Adrenal gland (tissue), 12 donors: ENCODE results near the gene MYCBP2. TPM values are rescaled to one million over a fixed set of nuclear protein-coding genes. Genes with fewer than 3 reads are reported as not detected.

ENCODE experiments used
- DNase-seq, 7 donors: peaks; one replicate each; pipeline ENCODE4 v3.0.0-alpha.2; 2019 to 2020
- H3K27ac ChIP-seq, 5 donors: fragments of 200-600 bp; sonication (generic) in 4 of 5; 1 replicate in 3 of 5; 2 replicates in 2 of 5; pipeline versions ENCODE4 v1.5.1 to v1.8.0; 2016 to 2020; ENCODE audit warnings: mild to moderate bottlenecking in 1 of 5
- H3K27me3 ChIP-seq: fragments of 200-600 bp; 2 replicates; pipeline ENCODE4 v1.8.0; 2021
- H3K36me3 ChIP-seq, 2 donors: fragments of 200-600 bp; replicated peaks in 1 of 2; 1 replicate in 1 of 2; 2 replicates in 1 of 2; pipeline versions ENCODE4 v1.5.1 to v1.8.0; 2018 to 2022
- H3K4me1 ChIP-seq, 2 donors: fragments of 200-600 bp; replicated peaks in 1 of 2; 1 replicate in 1 of 2; 2 replicates in 1 of 2; pipeline versions ENCODE4 v1.5.1 to v1.8.0; 2018 to 2021
- H3K4me3 ChIP-seq, 4 donors: fragments of 200-600 bp; sonication (generic) in 3 of 4; one replicate each; pipeline ENCODE4 v1.5.1; 2016 to 2018
- H3K9me3 ChIP-seq, 3 donors: fragments of 200-600 bp; sonication (generic) in 1 of 3; replicated peaks in 1 of 3; 1 replicate in 2 of 3; 2 replicates in 1 of 3; pipeline versions ENCODE4 v1.5.1 to v1.8.0; 2016 to 2021
- POLR2A ChIP-seq, 2 donors: fragments of 450-650 bp; IDR thresholded peaks; one replicate each; pipeline ENCODE4 v1.6.1; 2017; ENCODE audit warnings: antibody characterized with exemption in 2 of 2, mild to moderate bottlenecking in 2 of 2, moderate library complexity in 1 of 2
- WGBS, 4 donors: extraction: QIAGEN DNeasy Blood & Tissue Kit in 2 of 4; methylation state at CpG; one replicate each; pipeline versions ENCODE4 v1.1.5 to v1.1.7; 2013 to 2017; 5-methylcytosine and 5-hydroxymethylcytosine counted together
- intact Hi-C, 2 donors: fragments of 100-400 bp; cut with DNase I; formaldehyde crosslinking; loops; one replicate each; pipeline versions ENCODE4 v1.14.1 to v1.15.0; 2022 to 2023
- polyA plus RNA-seq, 3 donors: library from polyadenylated mRNA; stranded (reverse); fragments of 200-250 nt in 2 of 3; fragments of 350-450 nt in 1 of 3; fragmentation: Illumina TruSeq in 1 of 3; extraction: RNeasy Lipid Tissue Mini Kit (QIAGEN cat#74804) in 1 of 3; gene quantifications; one replicate each; pipeline ENCODE4 v1.2.3, GENCODE V29; 2013 to 2014
- total RNA-seq, 9 donors: library from RNA; depleted of rRNA in 4 of 9; stranded (reverse); fragments of >200 nt in 4 of 9; fragments of 120-200 nt in 1 of 9; fragmentation: NEBNext Ultra II Directional in 1 of 9; extraction: Animal tissue kit (Norgen Biotek cat#: 25700) in 1 of 9; gene quantifications; one replicate each; pipeline versions ENCODE4 v1.1.0 to v1.2.4, GENCODE V29; 2013 to 2023
- TF ChIP-seq, protein P1 (sequence below), 6 experiments: fragments of 450-650 bp in 4 of 6; fragments of 200-600 bp in 2 of 6; sonication (generic) in 1 of 6; IDR thresholded peaks; 1 replicate in 5 of 6; 2 replicates in 1 of 6; pipeline versions ENCODE4 v1.5.1 to v1.8.0; 2016 to 2021; ENCODE audit warnings: antibody characterized with exemption in 6 of 6, mild to moderate bottlenecking in 2 of 6, moderate library complexity in 1 of 6
- donor health status: healthy with polysubstance abuse.
- donor health status: Bipolar disorder and iron deficiency.
- donor health status: DM: yes; HTN: yes; CAD: no.
- donor health status: DM: no; HTN: no; CAD: no.
- donor health status: DM: no; HTN: no; CAD: no.
- donor health status: DM: yes; HTN: yes; CAD: no.

MYCBP2 gene
- total and polyA plus RNA-seq, 12 donors, result 28.7 to 126 (median 68.8) TPM

DNA sequence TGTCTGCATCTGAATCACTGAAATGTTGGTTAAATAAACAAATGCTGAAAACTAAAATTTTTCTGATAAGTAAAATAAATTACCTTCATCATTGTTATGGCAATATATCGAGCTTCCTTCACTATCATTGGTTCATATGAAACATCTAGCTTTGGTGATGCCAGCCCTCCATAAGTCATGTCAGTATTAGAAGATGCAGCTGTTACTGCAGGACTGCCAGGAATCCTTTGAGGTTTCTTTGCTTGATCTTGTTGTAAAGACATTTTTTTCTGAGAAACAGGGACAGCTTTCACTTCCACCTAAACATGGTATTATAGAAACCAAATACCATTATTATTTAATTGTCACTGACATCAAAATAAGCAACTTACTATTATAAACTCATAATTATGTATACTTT lies 176.2 kb downstream of the MYCBP2 start:
- peaks cover 0 to 4% of the 10 kb centered on the region in 2 donors for H3K4me1 ChIP-seq
- H3K9me3 ChIP-seq, result no peaks in the 10 kb centered on the region
- H3K27me3 ChIP-seq, result no peaks in the 10 kb centered on the region
- TF ChIP-seq POLR2A (IDR thresholded peaks at IDR 0.05), result no peak
- TF ChIP-seq, protein P1, sequence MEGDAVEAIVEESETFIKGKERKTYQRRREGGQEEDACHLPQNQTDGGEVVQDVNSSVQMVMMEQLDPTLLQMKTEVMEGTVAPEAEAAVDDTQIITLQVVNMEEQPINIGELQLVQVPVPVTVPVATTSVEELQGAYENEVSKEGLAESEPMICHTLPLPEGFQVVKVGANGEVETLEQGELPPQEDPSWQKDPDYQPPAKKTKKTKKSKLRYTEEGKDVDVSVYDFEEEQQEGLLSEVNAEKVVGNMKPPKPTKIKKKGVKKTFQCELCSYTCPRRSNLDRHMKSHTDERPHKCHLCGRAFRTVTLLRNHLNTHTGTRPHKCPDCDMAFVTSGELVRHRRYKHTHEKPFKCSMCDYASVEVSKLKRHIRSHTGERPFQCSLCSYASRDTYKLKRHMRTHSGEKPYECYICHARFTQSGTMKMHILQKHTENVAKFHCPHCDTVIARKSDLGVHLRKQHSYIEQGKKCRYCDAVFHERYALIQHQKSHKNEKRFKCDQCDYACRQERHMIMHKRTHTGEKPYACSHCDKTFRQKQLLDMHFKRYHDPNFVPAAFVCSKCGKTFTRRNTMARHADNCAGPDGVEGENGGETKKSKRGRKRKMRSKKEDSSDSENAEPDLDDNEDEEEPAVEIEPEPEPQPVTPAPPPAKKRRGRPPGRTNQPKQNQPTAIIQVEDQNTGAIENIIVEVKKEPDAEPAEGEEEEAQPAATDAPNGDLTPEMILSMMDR (IDR thresholded peaks at IDR 0.05), result no peak
- 67 to 81% (median 78%) methylated on average over 1 of the region's 1 CpG for WGBS, 4 donors
- H3K36me3 ChIP-seq, result peaks cover 0 to 13% of the 10 kb centered on the region in 2 donors
- no peak overlapping the region for H3K4me3 ChIP-seq
- intact Hi-C loops, result no loop called here
- no peak for DNase-seq
- H3K27ac ChIP-seq, result no peak overlapping the region

DNA sequence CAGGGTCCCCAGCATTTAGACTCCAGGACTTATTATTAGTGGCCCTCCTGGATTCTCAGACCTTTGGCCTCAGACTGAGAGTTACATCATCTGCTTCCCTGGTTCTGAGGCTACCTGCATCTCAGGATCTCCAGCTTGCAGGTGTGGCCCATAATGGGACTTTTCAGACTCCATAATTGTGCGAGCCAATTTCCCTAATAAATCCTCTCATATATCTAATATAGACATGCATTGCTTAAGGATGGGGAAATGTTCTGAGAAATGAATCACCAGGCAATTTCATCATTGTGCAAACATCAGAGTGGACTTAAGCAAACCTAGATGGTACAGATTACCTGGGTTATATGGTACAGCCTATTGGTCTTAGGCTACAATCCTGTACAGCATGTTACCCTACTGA lies 183.5 kb downstream of the MYCBP2 start:
- WGBS, 4 donors, result 92 to 100% (median 97%) methylated on average over 1 of the region's 1 CpG
- Histone ChIP-seq H3K4me1 (no peaks in the 10 kb centered on the region), H3K4me3 (no peak overlapping the region), H3K27me3 (no peaks in the 10 kb centered on the region), H3K9me3 (no peaks in the 10 kb centered on the region), H3K36me3 (peaks cover 0 to 33% of the 10 kb centered on the region in 2 donors), H3K27ac (no peak overlapping the region)
- intact Hi-C loops, result no loop called here
- TF ChIP-seq, protein P1 (IDR thresholded peaks at IDR 0.05), result no peak
- TF ChIP-seq POLR2A (IDR thresholded peaks at IDR 0.05), result no peak
- no peak for DNase-seq

DNA sequence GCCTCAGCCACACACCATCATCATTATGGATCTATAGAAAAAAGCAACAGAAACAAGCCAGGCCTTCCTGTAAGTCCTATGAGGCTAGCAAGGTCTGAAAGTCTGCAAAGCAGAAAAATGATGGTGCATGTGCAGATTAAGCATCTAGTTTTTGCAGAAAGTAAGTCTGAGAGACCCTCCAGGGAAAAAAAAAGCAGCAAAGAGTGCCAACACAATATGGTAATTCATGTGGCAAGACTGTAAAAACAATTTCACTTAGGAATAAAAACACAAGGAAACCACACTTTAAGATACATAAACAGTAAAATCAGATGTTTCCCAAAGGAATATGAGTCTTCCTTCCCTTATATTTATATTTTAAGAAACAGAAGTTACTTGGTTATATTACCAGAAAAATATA lies 187.6 kb downstream of the MYCBP2 start:
- no peaks in the 10 kb centered on the region for H3K4me1 ChIP-seq
- no peaks in the 10 kb centered on the region for H3K27me3 ChIP-seq
- intact Hi-C loops, result no loop called here
- H3K27ac ChIP-seq, result no peak overlapping the region
- TF ChIP-seq POLR2A (IDR thresholded peaks at IDR 0.05), result no peak
- TF ChIP-seq, protein P1 (IDR thresholded peaks at IDR 0.05), result no peak
- no peaks in the 10 kb centered on the region for H3K9me3 ChIP-seq
- DNase-seq, result no peak
- H3K4me3 ChIP-seq, result no peak overlapping the region
- peaks cover 0 to 36% of the 10 kb centered on the region in 2 donors for H3K36me3 ChIP-seq

DNA sequence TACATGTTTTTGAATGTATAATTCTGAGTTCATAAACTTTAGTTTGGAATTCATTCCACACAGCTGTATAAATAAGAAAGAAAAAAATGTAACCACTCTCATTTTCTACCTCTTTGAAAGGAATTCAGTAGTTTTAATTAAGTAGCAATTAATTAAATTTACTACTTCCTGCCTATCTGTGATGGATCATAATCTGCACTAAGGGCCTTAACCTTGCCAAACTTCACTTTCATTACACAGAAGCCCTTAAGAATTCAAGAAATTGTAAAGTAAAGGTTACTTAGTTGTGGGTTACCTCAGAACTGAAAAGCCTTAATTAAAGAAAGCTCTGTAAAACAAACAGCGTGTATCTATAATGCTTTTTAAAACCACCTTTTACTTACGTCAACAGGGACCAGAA lies 188.1 kb downstream of the MYCBP2 start:
- Histone ChIP-seq H3K36me3 (peaks cover 0 to 32% of the 10 kb centered on the region in 2 donors), H3K27ac (no peak overlapping the region), H3K27me3 (no peaks in the 10 kb centered on the region), H3K9me3 (no peaks in the 10 kb centered on the region), H3K4me1 (no peaks in the 10 kb centered on the region), H3K4me3 (no peak overlapping the region)
- DNase-seq, result no peak
- 82 to 95% (median 86%) methylated on average over 2 of the region's 2 CpGs for WGBS, 4 donors
- intact Hi-C loops, result no loop called here
- no peak for TF ChIP-seq POLR2A (IDR thresholded peaks at IDR 0.05)
- TF ChIP-seq, protein P1 (IDR thresholded peaks at IDR 0.05), result no peak
